GM18498 (cell line): ENCODE data around the gene C4A.
"Not testable (repeated sequence)": the region's sequence is repeated elsewhere in the genome, so short reads cannot be mapped to it uniquely, and the experiment has no call there.

Source experiments
- ATAC-seq: cut with Tn5 transposase; IDR thresholded peaks from one replicate; pipeline ENCODE4 v1.9.1; 2021; ENCODE audit warnings: mild to moderate bottlenecking, moderate library complexity; ENCODE audit not compliant: unreplicated experiment

The C4A gene

DNA sequence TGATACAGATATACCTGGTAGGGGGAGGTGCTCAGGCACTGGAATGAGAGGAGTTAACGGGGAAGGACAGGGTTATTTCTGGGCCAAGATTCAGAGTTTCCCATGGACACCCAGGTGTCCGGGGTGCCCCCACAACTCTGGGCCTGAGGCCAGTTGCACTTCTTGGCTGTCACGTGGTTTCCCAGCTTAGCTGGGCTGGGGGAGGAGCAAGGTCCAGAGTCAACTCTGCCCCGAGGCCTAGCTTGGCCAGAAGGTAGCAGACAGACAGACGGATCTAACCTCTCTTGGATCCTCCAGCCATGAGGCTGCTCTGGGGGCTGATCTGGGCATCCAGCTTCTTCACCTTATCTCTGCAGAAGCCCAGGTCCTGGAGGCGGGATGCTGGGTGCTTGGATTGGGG lies 32.7 kb downstream of the C4A start, which contains the start of gene C4B:
Gene C4B, plus strand, starts transcription at position 249 of the 400 bp plus-strand sequence. Its CDS starts 51 bp downstream, at position 300.
- not testable (repeated sequence) for ATAC-seq

DNA sequence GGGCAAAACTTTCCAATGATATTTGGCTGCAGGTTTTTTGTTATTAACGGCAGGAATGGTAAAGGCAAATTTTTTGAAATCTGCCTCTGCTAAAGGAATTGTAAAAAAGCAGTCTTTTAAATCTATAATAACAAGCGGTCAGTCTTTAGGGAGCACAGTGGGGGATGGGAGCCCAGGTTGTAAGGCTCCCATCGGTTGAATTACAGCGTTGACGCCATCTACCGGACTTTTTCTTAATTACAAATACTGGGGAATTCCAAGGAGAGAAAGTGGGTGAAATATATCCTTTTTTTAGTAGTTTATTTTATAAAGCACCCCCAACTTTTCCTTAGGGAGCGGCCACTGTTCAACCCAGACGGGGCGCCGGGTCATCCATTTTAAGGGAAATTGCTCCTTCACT lies 40.2 kb downstream of the C4A start:
- ATAC-seq: not testable (repeated sequence)

DNA sequence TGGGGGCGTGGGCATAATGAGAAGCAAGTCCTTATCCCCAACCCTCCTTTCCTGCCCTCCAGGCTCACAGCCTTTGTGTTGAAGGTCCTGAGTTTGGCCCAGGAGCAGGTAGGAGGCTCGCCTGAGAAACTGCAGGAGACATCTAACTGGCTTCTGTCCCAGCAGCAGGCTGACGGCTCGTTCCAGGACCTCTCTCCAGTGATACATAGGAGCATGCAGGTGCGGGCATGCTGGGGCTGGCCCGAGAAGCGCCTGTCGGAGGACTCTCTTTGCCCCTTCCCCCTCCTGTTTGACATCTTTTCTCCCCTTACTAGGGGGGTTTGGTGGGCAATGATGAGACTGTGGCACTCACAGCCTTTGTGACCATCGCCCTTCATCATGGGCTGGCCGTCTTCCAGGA lies 46.8 kb downstream of the C4A start:
- not testable (repeated sequence) for ATAC-seq

DNA sequence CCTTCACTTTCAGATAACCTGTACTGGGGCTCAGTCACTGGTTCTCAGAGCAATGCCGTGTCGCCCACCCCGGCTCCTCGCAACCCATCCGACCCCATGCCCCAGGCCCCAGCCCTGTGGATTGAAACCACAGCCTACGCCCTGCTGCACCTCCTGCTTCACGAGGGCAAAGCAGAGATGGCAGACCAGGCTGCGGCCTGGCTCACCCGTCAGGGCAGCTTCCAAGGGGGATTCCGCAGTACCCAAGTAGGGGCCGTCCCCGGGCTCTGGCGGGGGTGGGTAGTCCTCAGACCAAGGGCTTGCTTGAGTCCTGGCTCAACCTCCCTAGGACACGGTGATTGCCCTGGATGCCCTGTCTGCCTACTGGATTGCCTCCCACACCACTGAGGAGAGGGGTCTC lies 47.7 kb downstream of the C4A start:
- not testable (repeated sequence) for ATAC-seq

DNA sequence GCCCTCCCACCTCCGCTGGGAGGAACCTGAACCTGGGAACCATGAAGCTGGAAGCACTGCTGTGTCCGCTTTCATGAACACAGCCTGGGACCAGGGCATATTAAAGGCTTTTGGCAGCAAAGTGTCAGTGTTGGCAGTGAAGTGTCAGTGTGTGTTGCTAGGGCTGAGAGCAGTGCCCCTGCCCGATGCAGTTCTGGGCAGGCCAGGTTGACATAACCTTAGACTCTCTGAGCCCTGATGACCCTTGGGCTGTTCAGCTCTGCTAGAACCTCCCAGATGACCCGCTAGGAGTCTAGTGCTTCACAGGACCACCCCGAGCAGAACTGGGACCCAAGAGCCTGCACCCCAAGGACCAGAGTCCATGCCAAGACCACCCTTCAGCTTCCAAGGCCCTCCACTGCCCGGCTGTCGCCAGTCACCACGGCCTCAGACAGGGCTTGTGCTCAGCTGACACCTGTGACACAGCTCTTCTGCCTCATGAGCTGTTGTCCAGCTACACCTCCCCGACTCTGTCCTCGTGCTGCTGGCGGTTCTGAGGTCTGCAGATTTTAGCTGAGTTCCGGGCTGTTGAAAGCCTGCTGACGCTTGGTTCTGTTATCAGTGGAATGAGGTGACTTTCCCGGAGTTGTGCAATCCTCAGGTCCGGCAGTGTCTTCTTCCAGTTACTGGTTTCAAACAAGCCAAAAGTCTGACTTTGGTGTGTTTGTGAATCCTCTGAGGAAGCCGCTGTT lies 53.6 kb downstream of the C4A start:
- ATAC-seq: not testable (repeated sequence)

DNA sequence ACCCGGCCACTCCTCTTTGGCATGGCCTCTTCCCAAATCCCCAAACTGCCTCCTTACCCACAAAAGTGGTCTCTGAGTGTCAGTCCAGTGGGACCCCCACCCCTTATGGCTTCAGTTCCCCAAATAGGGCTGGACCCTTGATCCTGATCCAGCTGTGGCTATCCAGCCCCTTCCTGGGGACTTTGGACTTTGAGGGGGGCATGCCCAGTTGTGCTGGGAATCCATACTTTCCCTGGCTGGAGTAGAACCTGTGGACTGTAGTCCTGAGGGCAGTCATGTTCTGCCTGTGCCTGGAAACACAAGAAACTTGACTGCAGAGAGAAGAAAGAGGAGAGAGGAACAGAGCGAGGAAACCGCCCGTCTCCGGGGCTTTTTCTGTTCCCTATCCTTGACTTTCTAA lies 55.3 kb downstream of the C4A start:
- ATAC-seq: not testable (repeated sequence)

DNA sequence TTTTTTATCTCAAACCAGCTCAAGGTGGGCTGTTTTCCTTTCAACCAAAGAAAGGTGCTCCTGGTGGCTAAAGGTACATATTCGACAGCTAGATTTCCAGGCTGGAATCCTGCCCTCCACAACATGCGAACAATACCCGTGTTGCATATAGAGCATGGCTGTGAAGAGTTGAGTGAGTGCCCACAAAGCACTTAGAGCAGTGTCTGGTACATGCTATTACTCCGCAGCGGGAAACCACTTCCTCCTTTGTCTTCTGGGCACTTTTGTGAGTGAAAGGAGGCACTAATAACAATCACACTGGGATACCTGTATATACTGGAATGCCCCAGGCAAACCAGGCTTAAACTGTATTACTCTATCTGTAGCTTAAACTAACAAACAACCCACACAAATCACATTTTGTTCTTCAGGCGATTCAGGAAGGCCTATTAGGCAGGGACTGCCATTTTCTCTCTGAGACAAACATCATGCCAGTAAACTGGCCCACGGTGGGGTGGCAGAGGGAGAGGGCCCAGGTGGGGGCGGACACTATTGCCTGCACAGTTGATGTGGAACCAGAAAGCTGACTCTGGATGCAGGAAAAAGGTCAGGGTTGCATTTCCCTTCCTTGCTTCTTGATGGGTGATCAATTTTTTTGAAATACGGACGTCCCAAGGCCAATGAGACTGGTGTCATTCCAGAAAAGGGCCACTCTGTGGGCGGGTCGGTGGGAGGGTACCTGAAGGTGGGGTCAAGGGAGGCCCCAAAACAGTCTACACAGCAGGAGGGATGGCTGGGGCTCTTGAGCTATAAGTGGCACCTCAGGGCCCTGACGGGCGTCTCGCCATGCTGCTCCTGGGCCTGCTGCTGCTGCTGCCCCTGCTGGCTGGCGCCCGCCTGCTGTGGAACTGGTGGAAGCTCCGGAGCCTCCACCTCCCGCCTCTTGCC lies 56.0 kb downstream of the C4A start, which contains the start of gene CYP21A2:
Gene CYP21A2, plus strand, starts transcription at position 818 of the 927 bp plus-strand sequence. Its CDS starts 8 bp downstream, at position 826.
- ATAC-seq: not testable (repeated sequence)

DNA sequence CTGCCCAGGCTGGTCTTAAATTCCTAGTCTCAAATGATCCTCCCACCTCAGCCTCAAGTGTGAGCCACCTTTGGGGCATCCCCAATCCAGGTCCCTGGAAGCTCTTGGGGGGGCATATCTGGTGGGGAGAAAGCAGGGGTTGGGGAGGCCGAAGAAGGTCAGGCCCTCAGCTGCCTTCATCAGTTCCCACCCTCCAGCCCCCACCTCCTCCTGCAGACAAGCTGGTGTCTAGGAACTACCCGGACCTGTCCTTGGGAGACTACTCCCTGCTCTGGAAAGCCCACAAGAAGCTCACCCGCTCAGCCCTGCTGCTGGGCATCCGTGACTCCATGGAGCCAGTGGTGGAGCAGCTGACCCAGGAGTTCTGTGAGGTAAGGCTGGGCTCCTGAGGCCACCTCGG lies 57.0 kb downstream of the C4A start:
- ATAC-seq: not testable (repeated sequence)

DNA sequence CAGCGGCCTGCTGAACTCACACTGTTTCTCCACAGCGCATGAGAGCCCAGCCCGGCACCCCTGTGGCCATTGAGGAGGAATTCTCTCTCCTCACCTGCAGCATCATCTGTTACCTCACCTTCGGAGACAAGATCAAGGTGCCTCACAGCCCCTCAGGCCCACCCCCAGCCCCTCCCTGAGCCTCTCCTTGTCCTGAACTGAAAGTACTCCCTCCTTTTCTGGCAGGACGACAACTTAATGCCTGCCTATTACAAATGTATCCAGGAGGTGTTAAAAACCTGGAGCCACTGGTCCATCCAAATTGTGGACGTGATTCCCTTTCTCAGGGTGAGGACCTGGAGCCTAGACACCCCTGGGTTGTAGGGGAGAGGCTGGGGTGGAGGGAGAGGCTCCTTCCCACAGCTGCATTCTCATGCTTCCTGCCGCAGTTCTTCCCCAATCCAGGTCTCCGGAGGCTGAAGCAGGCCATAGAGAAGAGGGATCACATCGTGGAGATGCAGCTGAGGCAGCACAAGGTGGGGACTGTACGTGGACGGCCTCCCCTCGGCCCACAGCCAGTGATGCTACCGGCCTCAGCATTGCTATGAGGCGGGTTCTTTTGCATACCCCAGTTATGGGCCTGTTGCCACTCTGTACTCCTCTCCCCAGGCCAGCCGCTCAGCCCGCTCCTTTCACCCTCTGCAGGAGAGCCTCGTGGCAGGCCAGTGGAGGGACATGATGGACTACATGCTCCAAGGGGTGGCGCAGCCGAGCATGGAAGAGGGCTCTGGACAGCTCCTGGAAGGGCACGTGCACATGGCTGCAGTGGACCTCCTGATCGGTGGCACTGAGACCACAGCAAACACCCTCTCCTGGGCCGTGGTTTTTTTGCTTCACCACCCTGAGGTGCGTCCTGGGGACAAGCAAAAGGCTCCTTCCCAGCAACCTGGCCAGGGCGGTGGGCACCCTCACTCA lies 57.7 kb downstream of the C4A start:
- ATAC-seq: not testable (repeated sequence)

DNA sequence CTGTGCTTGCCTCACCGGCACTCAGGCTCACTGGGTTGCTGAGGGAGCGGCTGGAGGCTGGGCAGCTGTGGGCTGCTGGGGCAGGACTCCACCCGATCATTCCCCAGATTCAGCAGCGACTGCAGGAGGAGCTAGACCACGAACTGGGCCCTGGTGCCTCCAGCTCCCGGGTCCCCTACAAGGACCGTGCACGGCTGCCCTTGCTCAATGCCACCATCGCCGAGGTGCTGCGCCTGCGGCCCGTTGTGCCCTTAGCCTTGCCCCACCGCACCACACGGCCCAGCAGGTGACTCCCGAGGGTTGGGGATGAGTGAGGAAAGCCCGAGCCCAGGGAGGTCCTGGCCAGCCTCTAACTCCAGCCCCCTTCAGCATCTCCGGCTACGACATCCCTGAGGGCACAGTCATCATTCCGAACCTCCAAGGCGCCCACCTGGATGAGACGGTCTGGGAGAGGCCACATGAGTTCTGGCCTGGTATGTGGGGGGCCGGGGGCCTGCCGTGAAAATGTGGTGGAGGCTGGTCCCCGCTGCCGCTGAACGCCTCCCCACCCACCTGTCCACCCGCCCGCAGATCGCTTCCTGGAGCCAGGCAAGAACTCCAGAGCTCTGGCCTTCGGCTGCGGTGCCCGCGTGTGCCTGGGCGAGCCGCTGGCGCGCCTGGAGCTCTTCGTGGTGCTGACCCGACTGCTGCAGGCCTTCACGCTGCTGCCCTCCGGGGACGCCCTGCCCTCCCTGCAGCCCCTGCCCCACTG lies 58.6 kb downstream of the C4A start:
- not testable (repeated sequence) for ATAC-seq

DNA sequence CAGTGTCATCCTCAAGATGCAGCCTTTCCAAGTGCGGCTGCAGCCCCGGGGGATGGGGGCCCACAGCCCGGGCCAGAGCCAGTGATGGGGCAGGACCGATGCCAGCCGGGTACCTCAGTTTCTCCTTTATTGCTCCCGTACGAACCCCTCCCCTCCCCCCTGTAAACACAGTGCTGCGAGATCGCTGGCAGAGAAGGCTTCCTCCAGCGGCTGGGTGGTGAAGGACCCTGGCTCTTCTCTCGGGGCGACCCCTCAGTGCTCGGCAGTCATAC lies 59.1 kb downstream of the C4A start:
- ATAC-seq: not testable (repeated sequence)

DNA sequence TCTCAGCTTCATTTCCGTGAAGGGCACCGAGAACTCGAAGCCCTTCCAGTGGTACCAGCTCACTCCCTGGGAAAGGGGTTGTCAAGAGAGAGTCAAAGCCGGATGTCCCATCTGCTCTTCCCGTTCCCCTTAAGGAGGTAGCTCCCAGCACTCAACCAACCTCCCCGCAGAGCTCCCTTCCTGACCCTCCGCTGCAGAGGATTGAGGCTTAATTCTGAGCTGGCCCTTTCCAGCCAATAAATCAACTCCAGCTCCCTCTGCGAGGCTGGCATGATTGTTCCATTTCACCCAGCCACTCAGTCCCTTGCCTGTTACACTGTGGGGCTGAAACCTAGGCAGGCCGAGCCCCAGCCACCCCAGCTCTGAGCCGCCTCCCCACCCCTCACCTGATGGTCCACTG lies 59.5 kb downstream of the C4A start:
- not testable (repeated sequence) for ATAC-seq

DNA sequence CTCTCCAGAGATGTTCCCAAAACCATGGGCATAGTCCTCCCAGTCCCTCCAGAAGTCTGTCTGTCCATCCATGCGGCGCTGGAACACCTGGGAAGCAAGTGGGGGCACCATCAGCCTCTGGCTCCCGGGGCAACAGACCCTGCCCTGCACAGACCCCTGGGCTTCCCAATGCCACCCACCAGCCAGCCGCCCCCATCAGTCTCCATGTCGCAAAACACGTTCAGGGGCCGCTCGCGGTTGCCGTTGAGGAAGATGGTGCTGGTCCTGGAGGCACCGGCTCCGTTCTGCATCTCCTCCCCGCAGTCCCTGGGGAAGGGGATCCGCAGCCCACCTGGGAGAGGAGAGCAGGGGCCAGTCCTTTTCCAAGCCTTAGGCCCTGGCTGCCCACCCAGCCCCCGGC lies 60.4 kb downstream of the C4A start:
- not testable (repeated sequence) for ATAC-seq

DNA sequence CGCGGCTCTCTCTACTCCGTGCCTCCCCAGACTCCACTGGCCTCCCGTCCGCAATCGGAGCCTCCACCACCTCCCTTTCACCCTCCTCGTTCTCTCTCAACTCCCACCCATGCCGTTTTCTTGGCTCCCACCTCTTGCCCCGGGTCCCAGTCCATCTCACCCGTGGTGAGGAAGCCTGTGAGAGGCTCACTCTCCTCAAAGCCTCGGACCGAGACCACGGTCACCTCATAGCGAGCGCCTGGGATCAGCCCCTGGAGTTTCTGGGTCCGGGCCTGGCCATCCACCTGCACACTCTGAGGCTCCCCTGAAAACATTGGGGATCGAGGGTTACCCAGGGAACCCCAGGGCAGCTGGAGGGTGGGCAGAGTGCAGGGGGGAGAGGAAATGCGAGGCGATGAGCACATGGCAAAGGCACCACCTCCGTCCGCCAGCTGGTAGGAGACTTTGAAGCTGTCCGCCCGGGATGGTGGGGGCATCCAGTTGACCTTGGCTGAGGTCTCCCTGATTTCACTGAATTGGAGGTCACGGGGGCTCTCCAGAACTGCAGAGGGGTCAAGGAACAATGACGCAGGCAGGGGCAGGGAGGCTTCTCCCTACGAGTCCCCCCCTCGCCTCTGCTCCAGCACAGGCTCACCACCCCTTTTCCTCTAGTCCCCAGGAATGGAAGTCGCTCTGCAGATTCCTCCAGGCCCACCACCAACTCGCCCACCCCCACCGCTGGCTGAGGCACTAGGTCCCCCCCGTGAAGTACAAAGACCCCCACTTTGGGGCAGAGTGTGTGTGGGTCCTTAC lies 61.9 kb downstream of the C4A start:
- ATAC-seq: not testable (repeated sequence)

DNA sequence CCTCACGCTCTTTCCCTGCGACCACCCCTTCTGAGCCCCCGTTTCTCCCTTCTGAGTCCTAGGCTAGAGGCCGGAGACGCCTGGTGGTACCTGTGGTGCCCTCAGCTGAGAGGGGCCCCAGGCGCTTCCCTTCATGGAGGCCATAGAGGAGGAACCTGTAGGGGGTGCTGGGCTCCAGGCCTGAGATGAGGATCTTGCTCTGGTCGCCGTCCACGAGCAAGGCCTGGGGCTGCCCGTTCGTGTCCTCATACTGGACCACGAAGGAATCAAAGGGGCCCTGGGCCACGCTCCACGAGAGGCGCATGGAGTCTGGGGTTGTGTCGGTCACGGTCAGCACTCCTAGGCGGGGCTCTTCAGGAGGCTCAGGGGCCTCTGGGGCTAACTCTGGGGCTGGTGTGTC lies 63.1 kb downstream of the C4A start:
- ATAC-seq: not testable (repeated sequence)

DNA sequence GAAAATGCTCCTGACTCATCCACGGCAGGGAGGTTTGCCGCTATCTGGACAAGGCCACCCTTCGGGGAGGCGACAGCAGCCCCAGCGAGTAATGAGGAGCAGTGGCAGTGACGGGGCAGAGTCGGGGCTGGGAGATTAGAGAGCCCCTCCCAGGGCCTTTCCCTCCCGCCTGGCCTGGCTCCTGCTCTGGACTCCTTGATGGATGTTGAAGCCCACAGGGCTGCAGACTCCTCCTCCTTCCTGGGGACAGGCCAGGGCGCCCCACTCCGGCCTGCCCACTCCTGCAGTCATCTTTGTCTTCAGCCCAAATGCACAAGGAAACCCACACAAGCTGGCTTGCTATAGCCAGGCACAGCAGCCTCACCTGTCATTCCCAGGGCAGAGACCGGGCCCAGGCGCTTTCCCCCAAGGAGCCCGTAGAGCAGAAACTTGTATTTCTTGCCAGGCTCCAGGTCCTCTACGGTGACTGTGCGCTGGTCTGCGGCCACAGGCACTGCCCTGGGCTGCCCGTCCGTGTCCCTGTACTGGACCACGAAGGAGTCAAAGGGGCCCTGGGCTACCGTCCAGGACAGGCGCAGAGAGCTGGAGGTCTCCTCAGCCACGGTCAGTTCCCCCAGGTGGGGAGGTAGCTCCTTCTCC lies 64.1 kb downstream of the C4A start:
- ATAC-seq: no peak

DNA sequence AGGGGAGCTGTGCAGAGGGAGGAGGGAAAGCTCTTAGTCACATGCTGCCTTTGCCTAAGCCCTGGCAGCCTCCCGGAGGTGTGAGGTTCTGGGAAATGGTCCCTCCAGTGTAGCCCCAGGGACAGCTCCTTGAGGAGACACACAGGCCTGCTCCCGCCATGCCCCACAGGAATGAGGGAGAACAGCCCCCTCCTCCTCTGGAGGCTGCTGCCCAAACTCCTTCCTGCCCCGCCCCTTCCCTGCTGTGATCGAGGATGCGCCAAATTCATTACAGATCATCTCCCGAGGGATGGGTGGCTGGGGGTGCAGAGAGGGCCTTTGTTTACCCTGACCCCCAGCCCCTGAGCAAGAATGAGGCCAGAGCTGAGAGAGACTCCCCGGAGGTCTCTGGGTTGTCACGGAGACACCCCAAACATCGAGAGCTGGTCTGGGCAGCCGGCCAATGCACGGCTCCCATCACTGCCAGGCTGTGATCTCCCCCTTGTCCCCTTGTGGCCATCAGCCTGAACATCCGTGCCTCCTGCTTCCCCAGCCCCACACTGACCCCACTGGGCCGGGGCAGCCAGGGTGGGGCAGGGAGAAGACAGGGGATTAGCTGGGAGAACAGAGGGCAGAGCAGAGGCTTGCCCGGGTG lies 64.7 kb downstream of the C4A start:
- ATAC-seq: no peak

DNA sequence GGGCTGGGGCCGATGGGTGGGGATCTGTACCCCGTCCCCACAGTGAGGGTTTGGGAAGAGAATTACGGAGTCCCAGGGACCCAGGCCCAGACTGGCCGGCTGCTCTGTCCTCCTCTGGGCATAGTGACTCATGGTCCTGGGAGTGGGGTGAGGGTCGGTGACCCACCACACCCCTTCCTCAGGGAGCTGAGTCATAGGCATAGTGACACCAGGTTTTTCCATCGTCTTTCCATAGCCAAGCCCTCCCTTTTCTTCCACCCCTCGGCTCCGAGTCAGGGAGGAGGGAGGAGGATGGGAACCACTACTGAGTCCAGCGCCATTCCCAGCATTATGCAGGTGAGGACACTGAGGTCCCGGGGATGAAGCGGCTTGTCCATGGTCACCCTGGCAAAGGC lies 65.2 kb downstream of the C4A start:
- no peak for ATAC-seq
